Liver (tissue), 9 donors: ENCODE data around the gene IGF2BP1. TPM values are rescaled to one million over a fixed set of nuclear protein-coding genes. Genes with fewer than 3 reads are reported as not detected.

ENCODE experiments used
- DNase-seq: peaks from one replicate; pipeline ENCODE4 v3.0.0-alpha.2; 2017; ENCODE audit warnings: low spot score
- H3K27ac ChIP-seq, 2 donors: one replicate each; pipeline ENCODE4 v1.7.0; 2013; ENCODE audit warnings: inconsistent platforms in 2 of 2, low read length in 2 of 2, control low read depth in 1 of 2, low read depth in 1 of 2, mild to moderate bottlenecking in 1 of 2
- H3K27me3 ChIP-seq, 4 donors: one replicate each; pipeline versions ENCODE4 v1.6.1 to v1.7.0; 2013; ENCODE audit warnings: low read length in 3 of 4, inconsistent platforms in 1 of 4, mild to moderate bottlenecking in 1 of 4, moderate library complexity in 1 of 4; ENCODE audit not compliant: control insufficient read depth in 4 of 4, insufficient read depth in 4 of 4
- H3K36me3 ChIP-seq, 4 donors: one replicate each; pipeline versions ENCODE4 v1.6.1 to v1.7.0; 2013; ENCODE audit warnings: low read length in 3 of 4, mild to moderate bottlenecking in 3 of 4, low read depth in 1 of 4, moderate library complexity in 1 of 4; ENCODE audit not compliant: control insufficient read depth in 4 of 4, insufficient read depth in 3 of 4
- H3K4me1 ChIP-seq, 4 donors: one replicate each; pipeline versions ENCODE4 v1.6.1 to v1.7.0; 2013; ENCODE audit warnings: low read length in 3 of 4, mild to moderate bottlenecking in 3 of 4, moderate library complexity in 1 of 4; ENCODE audit not compliant: control insufficient read depth in 4 of 4, insufficient read depth in 4 of 4
- H3K4me3 ChIP-seq, 3 donors: one replicate each; pipeline versions ENCODE4 v1.6.1 to v1.7.0; 2013; ENCODE audit warnings: low read length in 3 of 3, control low read depth in 1 of 3, low read depth in 1 of 3, mild to moderate bottlenecking in 1 of 3
- H3K9ac ChIP-seq, 2 donors: one replicate each; pipeline ENCODE4 v1.7.0; 2013; ENCODE audit warnings: low read length in 2 of 2, mild to moderate bottlenecking in 2 of 2, moderate library complexity in 2 of 2, control low read depth in 1 of 2, low read depth in 1 of 2
- H3K9me3 ChIP-seq, 4 donors: one replicate each; pipeline versions ENCODE4 v1.6.1 to v1.7.0; 2013; ENCODE audit warnings: low read length in 3 of 4; ENCODE audit not compliant: control insufficient read depth in 4 of 4
- EGR1 ChIP-seq, 2 donors: IDR thresholded peaks; 2 replicates each; pipeline ENCODE4 v1.6.1; 2016 to 2018; ENCODE audit warnings: antibody characterized with exemption in 2 of 2, low read depth in 2 of 2
- FOXA1 ChIP-seq: IDR thresholded peaks from 2 replicates; pipeline ENCODE4 v1.6.1; 2016; ENCODE audit warnings: antibody characterized with exemption
- FOXA2 ChIP-seq: IDR thresholded peaks from 2 replicates; pipeline ENCODE4 v1.6.1; 2016; ENCODE audit warnings: antibody characterized with exemption
- HNF4A ChIP-seq, 2 donors: conservative IDR thresholded peaks; 2 replicates each; pipeline ENCODE4 v1.6.1; 2016; ENCODE audit warnings: antibody characterized with exemption in 2 of 2, mild to moderate bottlenecking in 2 of 2
- JUND ChIP-seq, 2 donors: IDR thresholded peaks; 2 replicates each; pipeline ENCODE4 v1.6.1; 2016; ENCODE audit warnings: antibody characterized with exemption in 2 of 2
- MAX ChIP-seq: IDR thresholded peaks from 2 replicates; pipeline ENCODE4 v1.6.1; 2016; ENCODE audit warnings: antibody characterized with exemption
- NR2F2 ChIP-seq: IDR thresholded peaks from 2 replicates; pipeline ENCODE4 v1.6.1; 2016; ENCODE audit warnings: antibody characterized with exemption
- RAD21 ChIP-seq, 2 donors: IDR thresholded peaks; 2 replicates each; pipeline ENCODE4 v1.6.1; 2016; ENCODE audit warnings: antibody characterized with exemption in 2 of 2, mild to moderate bottlenecking in 2 of 2
- REST ChIP-seq: IDR thresholded peaks from 2 replicates; pipeline ENCODE4 v1.6.1; 2016; ENCODE audit warnings: antibody characterized with exemption, mild to moderate bottlenecking
- RXRA ChIP-seq, 2 donors: IDR thresholded peaks; 2 replicates each; pipeline ENCODE4 v1.6.1; 2017 to 2018; ENCODE audit warnings: antibody characterized with exemption in 2 of 2, mild to moderate bottlenecking in 1 of 2
- SP1 ChIP-seq: IDR thresholded peaks from 2 replicates; pipeline ENCODE4 v1.6.1; 2018; ENCODE audit warnings: antibody characterized with exemption, mild to moderate bottlenecking
- YY1 ChIP-seq: IDR thresholded peaks from 2 replicates; pipeline ENCODE4 v1.6.1; 2016; ENCODE audit warnings: antibody characterized with exemption, mild to moderate bottlenecking
- WGBS: extraction: QIAGEN DNeasy Blood & Tissue Kit; methylation state at CpG from one replicate; pipeline ENCODE4 v1.1.7; 2013; 5-methylcytosine and 5-hydroxymethylcytosine counted together
- polyA plus RNA-seq, 2 donors: library from polyadenylated mRNA; stranded (reverse) in 1 of 2; unstranded in 1 of 2; fragments of 200-250 nt in 1 of 2; fragments of >200 nt in 1 of 2; fragmentation: Nextera tagmentation in 1 of 2; extraction: Ambion mirVana in 1 of 2; gene quantifications; one replicate each; pipeline versions ENCODE4 v1.2.1 to v1.2.3, GENCODE V29; 2013 to 2015
- total RNA-seq, 2 donors: library from RNA; depleted of rRNA; stranded (reverse); fragments of >200 nt; gene quantifications; one replicate each; pipeline ENCODE4 v1.2.3, GENCODE V29; 2014
- TF ChIP-seq, protein P1 (sequence below): fragments of 150-350 bp; IDR thresholded peaks from 2 replicates; pipeline ENCODE4 v1.5.1; 2017; ENCODE audit warnings: improper control_type of control experiment, low read depth, low read length; ENCODE audit not compliant: missing input control
- TF ChIP-seq, protein P2 (sequence below): IDR thresholded peaks from 2 replicates; pipeline ENCODE4 v1.6.1; 2016; ENCODE audit warnings: antibody characterized with exemption
- donor health status: healthy.
- donor health status: healthy.
- donor health status: healthy.
- donor health status: healthy.
- donor health status: healthy.

IGF2BP1 gene
- total and polyA plus RNA-seq, 4 donors = 22.6 TPM; not detected in 3

- Histone ChIP-seq H3K9ac (no peak overlapping the region), H3K4me3 (no peak overlapping the region), H3K36me3 (no peaks in the 10 kb centered on the region), H3K4me1 (peaks cover 0 to 10% (median 2%) of the 10 kb centered on the region in 4 donors), H3K9me3 (no peaks in the 10 kb centered on the region), H3K27me3 (no peaks in the 10 kb centered on the region), H3K27ac (no peak overlapping the region)
- no peak for DNase-seq
- WGBS = 92% methylated on average over 7 of the region's 7 CpGs
- no peak for TF ChIP-seq RXRA (IDR thresholded peaks at IDR 0.05)
- TF ChIP-seq HNF4A (conservative IDR thresholded peaks at IDR 0.05) = no peak
- no peak for TF ChIP-seq NR2F2
- no peak for TF ChIP-seq FOXA2
- no peak for TF ChIP-seq JUND (IDR thresholded peaks at IDR 0.05)
- TF ChIP-seq, protein P1, sequence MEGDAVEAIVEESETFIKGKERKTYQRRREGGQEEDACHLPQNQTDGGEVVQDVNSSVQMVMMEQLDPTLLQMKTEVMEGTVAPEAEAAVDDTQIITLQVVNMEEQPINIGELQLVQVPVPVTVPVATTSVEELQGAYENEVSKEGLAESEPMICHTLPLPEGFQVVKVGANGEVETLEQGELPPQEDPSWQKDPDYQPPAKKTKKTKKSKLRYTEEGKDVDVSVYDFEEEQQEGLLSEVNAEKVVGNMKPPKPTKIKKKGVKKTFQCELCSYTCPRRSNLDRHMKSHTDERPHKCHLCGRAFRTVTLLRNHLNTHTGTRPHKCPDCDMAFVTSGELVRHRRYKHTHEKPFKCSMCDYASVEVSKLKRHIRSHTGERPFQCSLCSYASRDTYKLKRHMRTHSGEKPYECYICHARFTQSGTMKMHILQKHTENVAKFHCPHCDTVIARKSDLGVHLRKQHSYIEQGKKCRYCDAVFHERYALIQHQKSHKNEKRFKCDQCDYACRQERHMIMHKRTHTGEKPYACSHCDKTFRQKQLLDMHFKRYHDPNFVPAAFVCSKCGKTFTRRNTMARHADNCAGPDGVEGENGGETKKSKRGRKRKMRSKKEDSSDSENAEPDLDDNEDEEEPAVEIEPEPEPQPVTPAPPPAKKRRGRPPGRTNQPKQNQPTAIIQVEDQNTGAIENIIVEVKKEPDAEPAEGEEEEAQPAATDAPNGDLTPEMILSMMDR = no peak
- no peak for TF ChIP-seq SP1
Measured at GRCh38 chr17:49089094-49089493, 91.9 kb downstream of the IGF2BP1 start.

- TF ChIP-seq RXRA (IDR thresholded peaks at IDR 0.05) (no peak), FOXA1 (no peak), HNF4A (conservative IDR thresholded peaks at IDR 0.05) (no peak), MAX (no peak), EGR1 (IDR thresholded peaks at IDR 0.05; ENCODE audit: low read depth in 2 of 2) (no peak), RAD21 (IDR thresholded peaks at IDR 0.05) (no peak)
- H3K27me3 ChIP-seq = no peaks in the 10 kb centered on the region
- H3K9me3 ChIP-seq = no peaks in the 10 kb centered on the region
- DNase-seq = no peak
- H3K4me3 ChIP-seq = no peak overlapping the region
- peaks cover 0 to 6% (median under 1%) of the 10 kb centered on the region in 4 donors for H3K4me1 ChIP-seq
- no peak overlapping the region for H3K9ac ChIP-seq
- whole genome bisulfite sequencing = 82% methylated on average over 10 of the region's 10 CpGs
- no peaks in the 10 kb centered on the region for H3K36me3 ChIP-seq
- no peak overlapping the region for H3K27ac ChIP-seq
Measured at GRCh38 chr17:49090878-49091594, 93.9 kb downstream of the IGF2BP1 start.

GRCh38 chr17:49093131-49093530, 95.9 kb downstream of the IGF2BP1 start:
- no peak overlapping the region for H3K9ac ChIP-seq
- no peak overlapping the region for H3K27ac ChIP-seq
- no peaks in the 10 kb centered on the region for H3K4me1 ChIP-seq
- TF ChIP-seq JUND (IDR thresholded peaks at IDR 0.05) = no peak
- TF ChIP-seq HNF4A (conservative IDR thresholded peaks at IDR 0.05) = no peak
- no peak for TF ChIP-seq FOXA1
- no peak for TF ChIP-seq REST
- TF ChIP-seq NR2F2 = no peak
- no peak for TF ChIP-seq EGR1 (IDR thresholded peaks at IDR 0.05; ENCODE audit: low read depth in 2 of 2)
- TF ChIP-seq RAD21 (IDR thresholded peaks at IDR 0.05) = no peak
- TF ChIP-seq, protein P2, sequence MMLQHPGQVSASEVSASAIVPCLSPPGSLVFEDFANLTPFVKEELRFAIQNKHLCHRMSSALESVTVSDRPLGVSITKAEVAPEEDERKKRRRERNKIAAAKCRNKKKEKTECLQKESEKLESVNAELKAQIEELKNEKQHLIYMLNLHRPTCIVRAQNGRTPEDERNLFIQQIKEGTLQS = no peak
- TF ChIP-seq, protein P1 = no peak
- no peak for TF ChIP-seq YY1
- no peak for TF ChIP-seq MAX
- WGBS = 76% methylated on average over 10 of the region's 10 CpGs
- no peaks in the 10 kb centered on the region for H3K36me3 ChIP-seq
- H3K27me3 ChIP-seq = no peaks in the 10 kb centered on the region
- DNase-seq = no peak
- no peaks in the 10 kb centered on the region for H3K9me3 ChIP-seq
- H3K4me3 ChIP-seq = no peak overlapping the region
